Midbrain (tissue), 1 donor: ENCODE data around the gene PRKG2.
"Not testable (repeated sequence)": the region's sequence is repeated elsewhere in the genome, so short reads cannot be mapped to it uniquely, and the experiment has no call there.

Experiments
- DNase-seq: peaks from one replicate; lab custom pipeline; 2025; lab: John Stamatoyannopoulos, UW

PRKG2 gene

GRCh38 chr4:81214881-81215868, at the start of gene PRKG2:
Gene PRKG2 (minus strand): TSS chr4:81215222. CDS start chr4:81205047, 10,175 bp downstream.
- DNase-seq: no peak

- DNase-seq: no peak
Measured at GRCh38 chr4:81260443-81261101, 45.5 kb upstream of the PRKG2 start.

- no peak for DNase-seq
Measured at GRCh38 chr4:81258841-81259550, 44.0 kb upstream of the PRKG2 start.

- DNase-seq: no peak
Measured at GRCh38 chr4:81257816-81258215, 42.8 kb upstream of the PRKG2 start.

- no peak for DNase-seq
Measured at GRCh38 chr4:81257021-81257420, 42.0 kb upstream of the PRKG2 start.

GRCh38 chr4:81256059-81256970, 41.3 kb upstream of the PRKG2 start:
- no peak for DNase-seq

GRCh38 chr4:81255524-81255923, 40.5 kb upstream of the PRKG2 start:
- DNase-seq: no peak

GRCh38 chr4:81250430-81250829, 35.4 kb upstream of the PRKG2 start:
- no peak for DNase-seq

- DNase-seq: no peak
Measured at GRCh38 chr4:81245218-81246009, 30.4 kb upstream of the PRKG2 start.

- no peak for DNase-seq
Measured at GRCh38 chr4:81237791-81238190, 22.8 kb upstream of the PRKG2 start.

- no peak for DNase-seq
Measured at GRCh38 chr4:81235982-81236749, 21.1 kb upstream of the PRKG2 start.

GRCh38 chr4:81227968-81228367, 12.9 kb upstream of the PRKG2 start:
- no peak for DNase-seq

- DNase-seq: no peak
Measured at GRCh38 chr4:81227138-81227537, 12.1 kb upstream of the PRKG2 start.

GRCh38 chr4:81225252-81225651, 10.2 kb upstream of the PRKG2 start:
- DNase-seq: no peak

- not testable (repeated sequence) for DNase-seq
Measured at GRCh38 chr4:81222082-81222472, 7.1 kb upstream of the PRKG2 start.

- DNase-seq: no peak
Measured at GRCh38 chr4:81221303-81222081, 6.5 kb upstream of the PRKG2 start.

- DNase-seq: no peak
Measured at GRCh38 chr4:81220271-81220670, 5.2 kb upstream of the PRKG2 start.

- DNase-seq: no peak
Measured at GRCh38 chr4:81218206-81218605, 3.2 kb upstream of the PRKG2 start.

- no peak for DNase-seq
Measured at GRCh38 chr4:81217779-81218178, 2.8 kb upstream of the PRKG2 start.
